NCI-H2081 treated with DMSO at 0.1 percent for 48 hours (cell line): ENCODE results near the gene KDM4B.

Experiments
- DNase-seq: peaks from one replicate; lab custom pipeline; 2025; lab: John Stamatoyannopoulos, UW

The KDM4B gene

GRCh38 chr19:5050067-5050656 is 81.2 kb downstream of the KDM4B start:
- no peak for DNase-seq

- no peak for DNase-seq
Observed at GRCh38 chr19:5050905-5051304, 82.0 kb downstream of the KDM4B start.

- DNase-seq = no peak
Observed at GRCh38 chr19:5051619-5052018, 82.7 kb downstream of the KDM4B start.

- DNase-seq = no peak
Observed at GRCh38 chr19:5052515-5052914, 83.6 kb downstream of the KDM4B start.

GRCh38 chr19:5052945-5053485 is 84.1 kb downstream of the KDM4B start:
- DNase-seq = no peak

GRCh38 chr19:5053661-5054060 is 84.7 kb downstream of the KDM4B start:
- no peak for DNase-seq

- no peak for DNase-seq
Observed at GRCh38 chr19:5054551-5055456, 85.9 kb downstream of the KDM4B start.

GRCh38 chr19:5055457-5055776 is 86.5 kb downstream of the KDM4B start:
- no peak for DNase-seq

GRCh38 chr19:5057860-5058259 is 88.9 kb downstream of the KDM4B start:
- DNase-seq = no peak

- no peak for DNase-seq
Observed at GRCh38 chr19:5058521-5059212, 89.8 kb downstream of the KDM4B start.

GRCh38 chr19:5059213-5059574 is 90.3 kb downstream of the KDM4B start:
- no peak for DNase-seq

GRCh38 chr19:5059793-5060192 is 90.9 kb downstream of the KDM4B start:
- DNase-seq = no peak

GRCh38 chr19:5062195-5062594 is 93.3 kb downstream of the KDM4B start:
- no peak for DNase-seq

GRCh38 chr19:5062799-5063198 is 93.9 kb downstream of the KDM4B start:
- no peak for DNase-seq

GRCh38 chr19:5063873-5064645 is 95.1 kb downstream of the KDM4B start:
- no peak for DNase-seq

- DNase-seq = no peak
Observed at GRCh38 chr19:5064896-5065295, 96.0 kb downstream of the KDM4B start.

GRCh38 chr19:5065663-5066093 is 96.8 kb downstream of the KDM4B start:
- no peak for DNase-seq

GRCh38 chr19:5066768-5067167 is 97.9 kb downstream of the KDM4B start:
- no peak for DNase-seq

- DNase-seq = no peak
Observed at GRCh38 chr19:5067678-5068077, 98.8 kb downstream of the KDM4B start.

GRCh38 chr19:5068233-5069072 is 99.5 kb downstream of the KDM4B start:
- no peak for DNase-seq

GRCh38 chr19:5070331-5070730 is 101.4 kb downstream of the KDM4B start:
- DNase-seq = no peak
